HepG2 (cell line): ENCODE measurements around the gene TTBK1. TPM values are rescaled to one million over a fixed set of nuclear protein-coding genes. Genes with fewer than 3 reads are reported as not detected.
A peak's percentile ranks its signal among the peaks of the same experiment; 100 is the strongest.

Source experiments
- CBX1 ChIP-seq: IDR thresholded peaks from one replicate; pipeline ENCODE4 v1.6.1; 2016; ENCODE audit warnings: antibody characterized with exemption, low read depth
- DPF2 ChIP-seq: sonication (generic); formaldehyde crosslinking; IDR thresholded peaks from 2 replicates; pipeline ENCODE4 v1.4.0; 2020; ENCODE audit warnings: mild to moderate bottlenecking, low read depth, missing genetic modification reagents, borderline replicate concordance
- FOXA3 ChIP-seq: IDR thresholded peaks from 2 replicates; pipeline ENCODE4 v1.6.1; 2016; ENCODE audit warnings: missing genetic modification reagents, missing compliant biosample characterization
- JUND ChIP-seq: sonication (generic); formaldehyde crosslinking; IDR thresholded peaks from 2 replicates; pipeline ENCODE4 v1.8.0; 2022; ENCODE audit warnings: mild to moderate bottlenecking, missing genetic modification reagents
- LBX2 ChIP-seq: sonication (generic); formaldehyde crosslinking; IDR thresholded peaks from 2 replicates; pipeline ENCODE4 v1.5.0; 2020; ENCODE audit warnings: missing genetic modification reagents, mild to moderate bottlenecking, borderline replicate concordance
- MIER2 ChIP-seq: IDR thresholded peaks from 2 replicates; pipeline ENCODE4 v1.6.1; 2016; ENCODE audit warnings: missing biosample characterization, missing genetic modification reagents
- SNAI1 ChIP-seq: sonication (generic); formaldehyde crosslinking; IDR thresholded peaks from 2 replicates; pipeline ENCODE4 v1.5.0; 2020; ENCODE audit warnings: mild to moderate bottlenecking, missing genetic modification reagents, borderline replicate concordance
- SPEN ChIP-seq: sonication (generic); formaldehyde crosslinking; IDR thresholded peaks from 2 replicates; pipeline ENCODE4 v1.5.1; 2020; ENCODE audit warnings: low read depth, mild to moderate bottlenecking, missing genetic modification reagents
- TAF1 ChIP-seq: sonication (generic); formaldehyde crosslinking; IDR thresholded peaks from 2 replicates; pipeline ENCODE4 v1.4.0; 2020; ENCODE audit warnings: missing genetic modification reagents
- ZBTB3 ChIP-seq: sonication (generic); formaldehyde crosslinking; IDR thresholded peaks from 2 replicates; pipeline ENCODE4 v1.4.0; 2020; ENCODE audit warnings: low read depth, mild to moderate bottlenecking, moderate library complexity, missing genetic modification reagents, borderline replicate concordance
- ZKSCAN5 ChIP-seq: sonication (generic); formaldehyde crosslinking; IDR thresholded peaks from 2 replicates; pipeline ENCODE4 v1.5.1; 2020; ENCODE audit warnings: mild to moderate bottlenecking, missing genetic modification reagents
- ZNF296 ChIP-seq: sonication (generic); formaldehyde crosslinking; conservative IDR thresholded peaks from 2 replicates; pipeline ENCODE4 v1.5.0; 2020; ENCODE audit warnings: mild to moderate bottlenecking, missing genetic modification reagents
- ZNF34 ChIP-seq: sonication (generic); formaldehyde crosslinking; IDR thresholded peaks from 2 replicates; pipeline ENCODE4 v1.4.0; 2020; ENCODE audit warnings: mild to moderate bottlenecking, missing genetic modification reagents, borderline replicate concordance
- ZNF772 ChIP-seq: sonication (generic); formaldehyde crosslinking; IDR thresholded peaks from 2 replicates; pipeline ENCODE4 v1.5.0; 2020; ENCODE audit warnings: mild to moderate bottlenecking, missing genetic modification reagents
- polyA plus RNA-seq, 8 experiments: library from polyadenylated mRNA; depleted of rRNA in 3 of 8; stranded (reverse) in 7 of 8; unstranded in 1 of 8; fragments of >200 nt; fragmentation: Illumina TruSeq in 4 of 8; extraction: Trizol in 4 of 8; gene quantifications; 2 replicates each; pipeline versions ENCODE4 v1.2.1 to v1.2.3, GENCODE V29; 2011 to 2016; ENCODE audit warnings: low read depth in 4 of 8, missing spikeins in 1 of 8, mixed read lengths in 1 of 8; ENCODE audit not compliant: insufficient read depth in 1 of 8
- total RNA-seq, 5 experiments: library from RNA; depleted of rRNA; stranded (reverse); fragments of >200 nt; fragmentation: Illumina TruSeq; extraction: Trizol; gene quantifications; 2 replicates each; pipeline ENCODE4 v1.2.3, GENCODE V29; 2016; ENCODE audit warnings: low read depth in 1 of 5
- TF ChIP-seq, protein P1 (sequence below): sonication (generic); formaldehyde crosslinking; IDR thresholded peaks from 2 replicates; pipeline ENCODE4 v1.5.0; 2020; ENCODE audit warnings: mild to moderate bottlenecking, missing genetic modification reagents
- TF ChIP-seq, protein P2 (sequence below): sonication (generic); formaldehyde crosslinking; IDR thresholded peaks from 2 replicates; pipeline ENCODE4 v1.4.0; 2020; ENCODE audit warnings: mild to moderate bottlenecking, missing genetic modification reagents
- TF ChIP-seq, protein P3 (sequence below): sonication (generic); formaldehyde crosslinking; IDR thresholded peaks from 2 replicates; pipeline ENCODE4 v1.4.0; 2020; ENCODE audit warnings: missing genetic modification reagents
- TF ChIP-seq, protein P4 (sequence below): sonication (generic); formaldehyde crosslinking; IDR thresholded peaks from 2 replicates; pipeline ENCODE4 v1.5.1; 2020; ENCODE audit warnings: missing genetic modification reagents, mild to moderate bottlenecking, borderline replicate concordance
- TF ChIP-seq, protein P5 (sequence below): fragments of 450-650 bp; IDR thresholded peaks from 2 replicates; pipeline ENCODE4 v1.6.1; 2017

Gene TTBK1
- total and polyA plus RNA-seq, 2 of the 13 experiments (the other 11 are each of a cell fraction or from before 2014, with no cell fraction given) = 0.24 to 0.33 TPM

GRCh38 chr6:43274916-43275597 lies 31.8 kb downstream of the TTBK1 start (continued):
- TF ChIP-seq, protein P1, sequence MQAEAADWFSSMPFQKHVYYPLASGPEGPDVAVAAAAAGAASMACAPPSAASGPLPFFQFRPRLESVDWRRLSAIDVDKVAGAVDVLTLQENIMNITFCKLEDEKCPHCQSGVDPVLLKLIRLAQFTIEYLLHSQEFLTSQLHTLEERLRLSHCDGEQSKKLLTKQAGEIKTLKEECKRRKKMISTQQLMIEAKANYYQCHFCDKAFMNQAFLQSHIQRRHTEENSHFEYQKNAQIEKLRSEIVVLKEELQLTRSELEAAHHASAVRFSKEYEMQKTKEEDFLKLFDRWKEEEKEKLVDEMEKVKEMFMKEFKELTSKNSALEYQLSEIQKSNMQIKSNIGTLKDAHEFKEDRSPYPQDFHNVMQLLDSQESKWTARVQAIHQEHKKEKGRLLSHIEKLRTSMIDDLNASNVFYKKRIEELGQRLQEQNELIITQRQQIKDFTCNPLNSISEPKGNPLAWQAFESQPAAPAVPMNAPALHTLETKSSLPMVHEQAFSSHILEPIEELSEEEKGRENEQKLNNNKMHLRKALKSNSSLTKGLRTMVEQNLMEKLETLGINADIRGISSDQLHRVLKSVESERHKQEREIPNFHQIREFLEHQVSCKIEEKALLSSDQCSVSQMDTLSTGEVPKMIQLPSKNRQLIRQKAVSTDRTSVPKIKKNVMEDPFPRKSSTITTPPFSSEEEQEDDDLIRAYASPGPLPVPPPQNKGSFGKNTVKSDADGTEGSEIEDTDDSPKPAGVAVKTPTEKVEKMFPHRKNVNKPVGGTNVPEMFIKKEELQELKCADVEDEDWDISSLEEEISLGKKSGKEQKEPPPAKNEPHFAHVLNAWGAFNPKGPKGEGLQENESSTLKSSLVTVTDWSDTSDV = 0 out of 2 replicates have a peak, but pooled peaks have one; percentile 22
- TF ChIP-seq, protein P2, sequence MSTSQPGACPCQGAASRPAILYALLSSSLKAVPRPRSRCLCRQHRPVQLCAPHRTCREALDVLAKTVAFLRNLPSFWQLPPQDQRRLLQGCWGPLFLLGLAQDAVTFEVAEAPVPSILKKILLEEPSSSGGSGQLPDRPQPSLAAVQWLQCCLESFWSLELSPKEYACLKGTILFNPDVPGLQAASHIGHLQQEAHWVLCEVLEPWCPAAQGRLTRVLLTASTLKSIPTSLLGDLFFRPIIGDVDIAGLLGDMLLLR (CRISPR knock-in tag) = no peak; the same call in 1 of the 2 replicates
- TF ChIP-seq JUND (peak; percentile 50; the same call in 1 of the 2 replicates), SPEN (peak; percentile 69; the same call in 1 of the 2 replicates), MIER2 (CRISPR knock-in tag) (no peak), SNAI1 (CRISPR knock-in tag) (no peak), ZBTB3 (CRISPR knock-in tag) (peak; percentile 41; the same call in 1 of the 2 replicates), FOXA3 (peak; percentile 41; the same call in 1 of the 2 replicates), ZNF296 (CRISPR knock-in tag) (peak; percentile 92), LBX2 (CRISPR knock-in tag) (peak; percentile 58; the same call in 1 of the 2 replicates), DPF2 (CRISPR knock-in tag) (peak; percentile 64; the same call in 1 of the 2 replicates), ZNF34 (no peak), ZKSCAN5 (CRISPR knock-in tag) (no peak), CBX1 (no peak), TAF1 (CRISPR knock-in tag) (peak; percentile 85), ZNF772 (CRISPR knock-in tag) (peak; percentile 50; the same call in 1 of the 2 replicates)
- TF ChIP-seq, protein P3, sequence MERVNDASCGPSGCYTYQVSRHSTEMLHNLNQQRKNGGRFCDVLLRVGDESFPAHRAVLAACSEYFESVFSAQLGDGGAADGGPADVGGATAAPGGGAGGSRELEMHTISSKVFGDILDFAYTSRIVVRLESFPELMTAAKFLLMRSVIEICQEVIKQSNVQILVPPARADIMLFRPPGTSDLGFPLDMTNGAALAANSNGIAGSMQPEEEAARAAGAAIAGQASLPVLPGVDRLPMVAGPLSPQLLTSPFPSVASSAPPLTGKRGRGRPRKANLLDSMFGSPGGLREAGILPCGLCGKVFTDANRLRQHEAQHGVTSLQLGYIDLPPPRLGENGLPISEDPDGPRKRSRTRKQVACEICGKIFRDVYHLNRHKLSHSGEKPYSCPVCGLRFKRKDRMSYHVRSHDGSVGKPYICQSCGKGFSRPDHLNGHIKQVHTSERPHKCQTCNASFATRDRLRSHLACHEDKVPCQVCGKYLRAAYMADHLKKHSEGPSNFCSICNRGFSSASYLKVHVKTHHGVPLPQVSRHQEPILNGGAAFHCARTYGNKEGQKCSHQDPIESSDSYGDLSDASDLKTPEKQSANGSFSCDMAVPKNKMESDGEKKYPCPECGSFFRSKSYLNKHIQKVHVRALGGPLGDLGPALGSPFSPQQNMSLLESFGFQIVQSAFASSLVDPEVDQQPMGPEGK (CRISPR knock-in tag) = peak; percentile 98
- TF ChIP-seq, protein P4, sequence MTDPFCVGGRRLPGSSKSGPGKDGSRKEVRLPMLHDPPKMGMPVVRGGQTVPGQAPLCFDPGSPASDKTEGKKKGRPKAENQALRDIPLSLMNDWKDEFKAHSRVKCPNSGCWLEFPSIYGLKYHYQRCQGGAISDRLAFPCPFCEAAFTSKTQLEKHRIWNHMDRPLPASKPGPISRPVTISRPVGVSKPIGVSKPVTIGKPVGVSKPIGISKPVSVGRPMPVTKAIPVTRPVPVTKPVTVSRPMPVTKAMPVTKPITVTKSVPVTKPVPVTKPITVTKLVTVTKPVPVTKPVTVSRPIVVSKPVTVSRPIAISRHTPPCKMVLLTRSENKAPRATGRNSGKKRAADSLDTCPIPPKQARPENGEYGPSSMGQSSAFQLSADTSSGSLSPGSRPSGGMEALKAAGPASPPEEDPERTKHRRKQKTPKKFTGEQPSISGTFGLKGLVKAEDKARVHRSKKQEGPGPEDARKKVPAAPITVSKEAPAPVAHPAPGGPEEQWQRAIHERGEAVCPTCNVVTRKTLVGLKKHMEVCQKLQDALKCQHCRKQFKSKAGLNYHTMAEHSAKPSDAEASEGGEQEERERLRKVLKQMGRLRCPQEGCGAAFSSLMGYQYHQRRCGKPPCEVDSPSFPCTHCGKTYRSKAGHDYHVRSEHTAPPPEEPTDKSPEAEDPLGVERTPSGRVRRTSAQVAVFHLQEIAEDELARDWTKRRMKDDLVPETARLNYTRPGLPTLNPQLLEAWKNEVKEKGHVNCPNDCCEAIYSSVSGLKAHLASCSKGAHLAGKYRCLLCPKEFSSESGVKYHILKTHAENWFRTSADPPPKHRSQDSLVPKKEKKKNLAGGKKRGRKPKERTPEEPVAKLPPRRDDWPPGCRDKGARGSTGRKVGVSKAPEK = no peak
- TF ChIP-seq, protein P5, sequence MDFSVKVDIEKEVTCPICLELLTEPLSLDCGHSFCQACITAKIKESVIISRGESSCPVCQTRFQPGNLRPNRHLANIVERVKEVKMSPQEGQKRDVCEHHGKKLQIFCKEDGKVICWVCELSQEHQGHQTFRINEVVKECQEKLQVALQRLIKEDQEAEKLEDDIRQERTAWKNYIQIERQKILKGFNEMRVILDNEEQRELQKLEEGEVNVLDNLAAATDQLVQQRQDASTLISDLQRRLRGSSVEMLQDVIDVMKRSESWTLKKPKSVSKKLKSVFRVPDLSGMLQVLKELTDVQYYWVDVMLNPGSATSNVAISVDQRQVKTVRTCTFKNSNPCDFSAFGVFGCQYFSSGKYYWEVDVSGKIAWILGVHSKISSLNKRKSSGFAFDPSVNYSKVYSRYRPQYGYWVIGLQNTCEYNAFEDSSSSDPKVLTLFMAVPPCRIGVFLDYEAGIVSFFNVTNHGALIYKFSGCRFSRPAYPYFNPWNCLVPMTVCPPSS = no peak
